Glomerular visceral epithelial cell (primary cell): Measurements from ENCODE around the gene PACC1.

ENCODE experiments used
- DNase-seq: peaks from one replicate; pipeline ENCODE4 v3.0.0-alpha.2; 2016; ENCODE audit errors: extremely low spot score

PACC1 gene

DNA sequence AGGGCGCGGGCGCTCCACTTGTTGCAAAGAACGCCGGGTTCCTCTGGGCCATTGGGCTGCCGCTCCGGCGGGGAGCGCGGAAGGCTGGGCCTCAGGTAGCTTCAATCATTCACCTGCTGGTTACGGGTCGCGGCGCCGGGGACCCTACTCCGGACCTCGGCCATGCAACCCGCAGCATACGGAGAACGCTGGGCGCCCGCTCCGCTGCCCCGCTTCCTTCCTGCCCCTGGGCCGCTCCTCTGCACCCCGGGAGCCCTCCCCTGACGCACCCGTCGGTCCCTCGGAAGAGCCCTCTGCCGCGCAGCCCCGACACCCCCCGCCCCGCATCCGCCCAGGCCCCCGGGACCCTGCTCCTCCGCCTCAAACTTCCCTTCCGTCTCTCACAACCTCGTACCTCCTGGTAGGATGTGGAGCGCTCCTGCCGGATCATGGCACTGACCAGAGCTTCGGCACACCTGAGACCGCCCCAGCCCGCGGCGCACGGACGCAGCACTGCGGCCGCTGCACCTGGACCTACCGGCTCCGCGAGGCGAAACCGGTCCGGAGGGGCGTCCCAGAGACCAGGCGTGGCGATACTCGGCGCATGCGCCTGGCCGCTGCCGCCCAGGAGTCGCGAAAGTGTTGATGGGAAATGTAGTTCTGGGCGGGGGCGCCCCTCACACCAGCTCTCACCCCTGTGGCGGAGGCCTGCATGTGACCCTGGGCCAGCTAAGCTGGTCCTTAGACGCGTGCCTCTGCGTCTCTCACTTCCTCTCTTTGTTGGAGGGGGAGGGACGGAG, at the start of gene PACC1:
Gene PACC1 (minus strand): TSS at position 559 of the 779 bp plus-strand sequence. CDS start 129 bp downstream, at position 430.
- DNase-seq, result peak; percentile 90

DNA sequence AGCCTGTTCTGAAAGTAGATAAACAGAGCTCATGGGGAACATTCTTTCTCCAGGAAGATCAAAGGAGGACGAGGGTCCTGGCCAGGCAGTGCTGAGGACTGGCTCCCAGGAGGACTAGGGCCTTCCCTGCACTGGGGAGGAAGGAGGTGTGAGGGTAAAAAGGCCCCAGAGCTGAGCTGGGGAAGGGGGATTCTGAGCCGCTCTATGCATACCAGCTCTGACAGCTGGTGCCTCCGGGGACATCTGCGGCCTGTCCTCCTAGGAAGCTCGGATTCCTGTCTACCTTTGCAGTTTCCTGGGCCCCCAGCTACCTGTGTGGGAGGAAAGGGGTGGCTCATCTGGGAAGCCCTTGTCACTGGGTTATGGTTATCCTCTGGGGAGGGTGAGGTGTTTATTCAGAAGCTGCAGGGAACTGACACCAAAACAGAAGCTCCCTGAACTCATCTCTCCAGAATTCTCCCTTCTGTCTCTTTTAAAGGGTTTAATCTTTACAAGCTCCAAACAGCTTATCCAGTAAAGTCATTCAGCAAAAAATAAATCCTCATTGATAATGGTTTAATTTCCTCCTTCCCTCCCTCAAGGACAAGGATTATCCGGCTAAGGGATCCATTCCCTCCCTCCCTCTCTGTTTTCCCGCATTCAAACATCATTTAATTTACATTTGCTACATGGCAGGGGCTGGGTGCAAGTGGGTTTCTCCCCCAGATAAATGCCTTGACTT, 49.0 kb upstream of the PACC1 start:
- DNase-seq, result no peak

DNA sequence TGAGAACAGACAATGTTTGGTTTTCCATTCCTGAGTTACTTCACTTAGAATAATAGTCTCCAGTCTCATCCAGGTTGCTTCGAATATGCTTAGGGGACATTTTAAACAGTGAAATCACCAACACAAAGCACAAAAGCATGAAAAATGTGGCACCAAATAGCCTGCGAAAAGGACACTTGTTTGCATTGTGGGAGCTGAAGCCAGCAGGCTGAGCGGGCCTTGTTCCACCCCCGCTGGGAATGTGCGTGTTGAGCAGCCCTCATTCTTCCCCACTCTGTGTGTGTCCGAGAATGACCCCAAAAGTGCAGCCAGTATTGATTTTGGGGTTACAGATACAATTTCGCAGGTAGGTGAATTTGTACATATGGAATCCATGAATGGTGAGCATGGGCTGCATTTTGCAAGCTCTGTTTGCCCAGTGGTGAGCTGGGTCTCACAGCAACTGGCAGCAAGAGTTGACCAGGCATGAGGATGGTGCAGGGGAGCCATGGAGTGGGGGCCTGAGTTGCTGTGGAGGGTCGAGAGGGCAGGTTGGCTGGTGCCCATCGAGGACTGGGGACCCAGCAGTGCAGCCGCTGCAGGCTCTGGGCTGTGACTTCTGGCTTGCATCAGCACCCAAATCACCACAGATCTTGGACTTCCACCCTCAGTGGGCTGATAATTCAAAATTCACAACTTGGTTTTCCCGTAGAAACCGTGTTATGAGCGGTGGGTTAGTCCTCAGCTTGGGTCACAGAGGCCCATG, 47.4 kb upstream of the PACC1 start:
- no peak for DNase-seq

DNA sequence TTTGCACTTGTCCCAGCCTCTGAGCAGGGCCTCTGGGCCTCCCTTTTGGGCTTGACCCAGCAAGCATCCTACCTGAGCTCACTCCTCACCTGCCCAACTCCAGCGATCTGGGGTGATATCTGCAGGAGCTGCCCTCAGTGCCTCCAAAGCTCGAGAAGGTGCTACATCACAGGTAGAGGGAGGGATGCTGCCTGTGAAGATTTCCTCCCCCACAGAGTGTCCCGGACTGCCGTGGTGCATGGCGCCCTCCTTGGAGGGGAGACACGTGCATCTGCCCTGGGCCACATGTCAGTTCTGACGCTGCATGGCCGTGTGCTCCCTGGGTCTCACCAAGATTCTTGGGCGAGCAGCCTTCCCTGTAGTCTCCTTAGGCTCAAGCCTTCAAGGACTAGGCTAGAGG, 45.7 kb upstream of the PACC1 start:
- DNase-seq, result no peak

DNA sequence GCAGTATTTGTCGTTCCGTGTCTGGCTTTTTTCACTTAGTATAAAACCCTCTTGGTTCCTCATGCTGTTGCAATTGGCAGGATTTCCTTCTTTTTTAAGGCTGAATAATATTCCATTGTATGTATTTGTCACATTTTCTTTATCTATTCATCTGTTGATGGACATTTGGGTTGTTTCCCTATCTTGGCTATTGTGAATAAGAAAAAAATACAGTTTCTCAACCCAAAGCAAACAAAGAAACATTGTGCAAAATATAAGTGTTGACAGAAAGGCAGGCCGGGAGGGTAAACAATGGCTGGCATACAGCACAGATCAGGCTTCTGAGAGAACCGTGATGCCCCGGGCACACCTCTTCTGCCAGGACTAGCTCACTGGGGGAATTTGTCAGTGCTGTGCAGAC, 45.0 kb upstream of the PACC1 start:
- no peak for DNase-seq

DNA sequence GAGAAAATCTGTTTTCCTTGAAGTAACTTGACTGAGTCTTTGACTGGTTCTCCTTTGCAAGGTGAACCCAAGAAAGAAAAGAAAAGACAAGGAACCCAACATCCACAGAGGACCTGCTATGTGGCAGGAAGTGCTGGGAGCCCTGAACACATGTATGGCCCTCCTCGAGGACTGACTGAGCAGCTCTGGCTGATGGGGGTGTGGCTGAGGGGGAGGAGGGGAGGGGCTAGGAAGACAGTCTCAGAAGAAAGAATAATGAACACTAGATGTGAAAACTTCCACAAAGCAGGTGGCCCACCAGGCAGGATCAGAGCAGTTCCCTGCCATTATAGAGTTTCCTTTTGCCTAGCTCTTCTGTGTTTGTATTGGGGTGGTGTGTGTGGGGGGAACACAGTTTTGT, 44.1 kb upstream of the PACC1 start:
- no peak for DNase-seq

DNA sequence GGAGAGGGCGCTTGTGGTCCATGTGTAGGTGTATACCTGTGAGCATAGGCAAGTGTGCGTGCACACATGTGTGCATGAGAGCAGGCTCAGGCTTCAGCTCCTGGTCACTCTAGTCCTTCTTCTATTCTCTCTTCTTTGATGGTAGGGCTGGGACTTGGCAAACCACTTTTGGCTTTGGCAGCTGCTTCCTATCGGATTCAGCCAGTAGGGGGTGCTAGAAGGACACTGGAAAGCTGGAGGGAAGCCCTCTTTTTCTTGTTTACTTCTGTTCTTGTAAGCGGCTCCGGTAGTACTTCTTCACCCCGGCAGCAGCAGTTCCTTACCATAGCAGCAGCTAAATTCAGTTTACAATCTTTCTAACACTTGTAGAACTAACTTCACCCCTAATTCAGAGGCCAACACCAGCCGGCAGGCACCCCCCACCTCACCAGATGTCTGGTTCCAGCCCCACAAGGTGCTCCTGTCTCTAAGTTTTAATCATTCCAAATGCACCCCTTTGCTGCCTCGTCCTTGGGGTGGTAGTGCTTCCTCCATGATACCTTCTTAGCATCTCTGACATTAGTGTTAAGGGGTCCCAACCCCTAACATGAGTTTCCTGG, 43.2 kb upstream of the PACC1 start:
- peak; percentile 43 for DNase-seq

DNA sequence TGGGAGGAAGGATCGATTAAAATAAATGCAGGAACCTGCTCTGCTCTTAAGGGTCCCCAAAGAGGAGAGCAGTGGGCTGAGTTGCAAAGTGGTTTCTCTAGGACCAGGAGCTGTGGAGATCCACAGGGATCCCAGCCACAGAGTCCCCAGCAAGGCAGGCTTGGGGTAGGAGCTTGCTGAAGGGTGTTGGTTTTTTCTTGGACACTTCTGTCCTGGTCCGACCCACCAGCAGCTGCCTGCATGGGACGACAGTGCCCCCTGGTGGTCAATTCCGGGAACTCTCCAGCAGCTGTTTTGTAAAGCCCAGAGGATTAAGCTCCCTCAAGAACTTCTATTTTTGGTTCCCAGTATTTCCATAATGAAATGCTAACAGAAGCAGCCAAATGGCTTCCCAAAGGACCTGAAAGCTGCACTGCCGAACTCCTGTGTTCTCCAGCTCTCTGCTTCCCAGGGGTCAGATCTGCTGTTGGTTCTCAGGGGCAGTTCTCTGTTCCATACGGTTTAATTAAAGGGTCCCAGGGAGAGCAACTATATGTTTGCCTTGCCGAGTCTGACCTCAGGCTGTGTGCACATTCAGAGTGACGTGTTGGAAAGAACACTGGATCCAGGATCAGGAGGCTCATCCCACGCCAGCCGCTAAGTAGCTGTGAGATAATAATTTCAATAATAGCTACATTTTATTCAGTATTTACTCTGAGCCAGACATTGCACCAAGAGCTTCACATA, 41.3 kb upstream of the PACC1 start:
- DNase-seq, result peak; percentile 84

DNA sequence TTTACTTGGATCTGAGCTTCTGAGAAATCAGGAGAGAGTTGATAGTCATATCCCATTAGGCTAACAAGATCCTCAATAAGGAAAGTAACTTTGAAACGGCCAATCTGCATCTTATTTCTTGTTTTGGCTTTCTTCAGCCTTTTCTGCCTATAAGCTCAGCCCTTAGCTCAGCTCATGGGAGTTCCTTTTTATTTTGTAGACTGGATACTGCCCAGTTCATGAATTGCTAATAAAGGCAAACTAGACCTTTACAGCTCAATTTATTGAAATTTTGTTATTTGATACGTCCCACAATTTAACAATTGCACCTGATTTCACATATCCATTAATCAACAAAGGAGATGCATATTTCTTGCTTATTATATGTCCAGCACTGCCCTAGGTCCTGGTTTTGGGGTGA, 40.7 kb upstream of the PACC1 start:
- DNase-seq, result no peak

DNA sequence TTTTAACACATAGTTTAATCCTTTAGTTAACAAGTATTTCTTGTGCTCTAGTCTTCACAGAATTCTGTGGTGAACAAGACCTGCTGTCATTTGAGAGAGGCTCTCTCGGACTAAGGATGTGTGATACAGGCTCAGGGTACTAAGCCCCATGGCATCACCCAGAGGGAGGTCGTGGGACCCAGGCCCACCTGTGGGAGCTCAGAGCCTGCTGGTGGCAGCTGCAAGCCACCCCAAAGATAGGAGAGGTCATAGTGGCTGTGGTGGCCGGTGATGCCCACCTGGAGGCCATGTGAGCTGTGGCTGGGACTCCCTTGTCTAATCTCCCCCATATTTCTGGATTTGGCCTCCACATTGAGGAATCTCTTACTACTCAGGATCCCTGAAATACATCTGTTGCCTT, 40.1 kb upstream of the PACC1 start:
- no peak for DNase-seq

DNA sequence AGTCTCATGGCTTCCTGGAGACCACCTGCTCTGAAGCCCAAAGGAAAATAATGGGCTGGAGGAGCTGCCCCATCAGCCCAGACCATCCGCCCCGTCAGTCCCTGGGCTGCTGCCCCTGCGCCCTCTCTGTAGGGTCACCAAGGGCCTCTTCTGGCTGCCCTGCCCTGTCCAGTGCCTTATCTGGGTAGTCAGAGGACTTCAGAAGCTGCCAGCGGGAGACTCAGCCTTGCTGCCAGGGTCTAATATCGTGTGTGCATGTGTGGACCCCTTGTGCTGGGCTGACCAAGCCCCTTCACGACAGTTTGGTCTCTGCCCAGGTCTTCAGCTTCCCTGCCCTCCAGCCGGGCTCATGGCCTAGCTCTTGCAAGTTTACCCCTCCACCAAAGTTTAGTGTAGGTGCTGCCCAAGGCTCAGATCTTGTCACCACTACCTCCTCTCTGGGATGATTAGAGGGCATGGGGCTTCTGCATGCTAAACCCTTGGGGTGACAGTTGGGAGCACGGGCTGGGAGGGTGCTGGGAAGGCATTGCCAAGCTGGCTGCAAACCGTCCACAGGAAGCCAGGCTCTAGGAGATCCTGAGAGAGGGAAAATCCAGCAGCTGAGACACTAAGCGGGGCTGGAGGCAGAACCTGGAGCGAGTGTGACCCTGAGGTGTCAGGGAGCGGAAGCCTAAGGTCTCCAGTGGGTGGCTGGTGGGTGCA, 38.6 kb upstream of the PACC1 start:
- DNase-seq, result no peak

DNA sequence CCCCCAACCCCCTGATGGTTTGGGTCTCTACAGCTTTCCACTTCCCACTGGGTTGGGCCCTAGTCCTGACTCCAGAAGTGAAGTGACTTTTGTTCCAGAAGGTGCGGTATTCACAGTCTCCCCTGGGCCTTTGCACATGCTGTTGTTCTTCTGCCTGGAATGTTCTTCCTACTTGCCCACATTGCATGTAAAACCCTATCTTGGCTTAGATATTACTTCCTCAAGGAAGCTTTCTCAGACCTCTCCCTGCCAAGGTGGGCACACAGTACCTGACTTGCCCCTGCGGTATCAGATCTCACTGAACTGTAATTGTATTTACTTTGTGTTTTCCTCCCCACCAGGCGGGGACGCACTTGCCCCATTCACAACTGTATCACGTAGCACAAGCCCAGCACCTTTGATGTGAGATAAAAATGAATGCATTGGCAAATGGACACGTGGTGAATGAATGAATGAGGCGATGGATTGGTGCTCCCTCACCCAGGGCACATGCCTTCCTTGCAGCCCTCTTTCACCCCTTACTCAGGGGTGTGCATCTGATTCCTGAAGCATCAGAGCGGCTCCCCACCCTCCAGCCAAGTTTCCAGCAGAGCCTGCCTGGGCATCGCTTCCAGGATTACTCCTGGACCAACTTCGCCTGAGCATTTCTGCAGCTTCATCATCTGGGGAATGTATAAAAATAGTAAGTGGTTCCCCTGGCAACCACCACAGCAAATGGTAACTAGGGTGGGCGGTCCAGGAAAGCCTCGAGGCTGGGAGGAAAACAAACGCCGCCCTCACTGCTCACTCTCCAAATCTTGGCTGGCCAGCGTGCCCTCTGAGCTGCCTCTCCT, 37.9 kb upstream of the PACC1 start:
- no peak for DNase-seq

DNA sequence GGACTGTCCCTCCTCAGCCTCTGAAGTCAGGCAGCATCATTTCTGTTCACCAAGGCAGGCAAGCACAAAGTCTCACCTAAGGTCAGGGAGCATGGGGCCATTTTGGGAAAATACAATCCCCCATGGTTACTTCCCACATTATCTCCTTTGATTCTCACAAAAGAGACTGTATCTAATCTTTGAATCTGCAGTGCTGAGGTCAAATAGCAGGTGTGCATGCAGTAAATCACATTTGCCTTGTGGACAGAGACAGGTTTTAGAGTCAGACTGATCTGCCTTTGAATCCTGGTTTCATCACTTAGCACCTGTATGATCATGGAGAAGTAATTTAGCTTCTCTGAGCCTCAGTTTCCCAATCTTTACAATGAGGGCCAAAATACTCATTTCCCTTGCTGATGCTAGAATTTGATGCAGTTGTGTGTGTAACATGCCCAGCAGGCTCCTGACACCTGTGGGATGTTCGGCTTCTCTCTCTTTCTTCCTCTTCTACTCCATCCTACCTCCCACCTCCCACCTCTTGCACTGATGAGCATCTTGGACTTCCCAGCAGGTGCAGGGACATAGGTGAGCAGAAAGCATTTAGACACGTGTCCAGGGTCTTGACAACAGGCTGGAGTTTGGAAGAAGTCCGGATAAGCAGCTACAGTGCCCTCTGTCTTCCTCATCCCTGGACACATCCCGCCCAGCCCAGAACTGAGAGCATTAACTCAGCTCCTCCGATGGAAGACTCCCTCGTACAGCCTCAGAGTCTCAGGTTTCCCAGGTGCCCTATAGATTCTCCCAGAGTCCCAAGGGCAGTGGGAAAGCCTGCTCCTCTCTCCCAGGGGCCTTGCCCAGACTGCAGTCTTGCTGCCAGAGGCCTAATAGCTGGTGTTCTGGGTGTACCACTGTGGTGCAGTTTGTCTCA, 37.0 kb upstream of the PACC1 start:
- no peak for DNase-seq

DNA sequence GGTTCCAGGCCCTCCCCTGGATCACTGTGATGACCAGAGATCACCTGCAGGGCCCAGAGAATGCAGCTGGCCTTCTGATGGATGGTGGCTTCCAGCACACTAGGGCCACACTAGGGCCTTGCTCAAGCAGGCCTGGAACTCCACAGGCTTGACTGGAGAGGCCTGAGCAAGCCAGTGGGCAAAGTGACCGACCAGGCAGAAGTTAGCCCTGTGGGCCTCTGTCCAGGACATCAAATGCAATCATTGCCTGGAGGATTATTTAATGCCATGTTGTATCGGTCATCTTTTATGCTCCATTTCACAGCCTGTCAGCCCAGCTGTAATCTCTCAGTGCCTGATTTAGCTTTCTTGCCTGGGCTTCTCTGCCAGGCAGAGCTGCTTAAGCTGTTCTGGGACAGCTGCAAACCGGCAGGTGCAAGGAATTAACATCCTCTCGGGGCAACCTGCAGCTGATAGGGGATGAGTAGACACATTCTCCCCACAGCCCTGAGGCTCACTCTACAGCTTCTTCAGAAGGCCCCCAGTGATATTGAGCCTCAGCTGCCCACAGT, 35.7 kb upstream of the PACC1 start:
- DNase-seq, result peak; percentile 27

DNA sequence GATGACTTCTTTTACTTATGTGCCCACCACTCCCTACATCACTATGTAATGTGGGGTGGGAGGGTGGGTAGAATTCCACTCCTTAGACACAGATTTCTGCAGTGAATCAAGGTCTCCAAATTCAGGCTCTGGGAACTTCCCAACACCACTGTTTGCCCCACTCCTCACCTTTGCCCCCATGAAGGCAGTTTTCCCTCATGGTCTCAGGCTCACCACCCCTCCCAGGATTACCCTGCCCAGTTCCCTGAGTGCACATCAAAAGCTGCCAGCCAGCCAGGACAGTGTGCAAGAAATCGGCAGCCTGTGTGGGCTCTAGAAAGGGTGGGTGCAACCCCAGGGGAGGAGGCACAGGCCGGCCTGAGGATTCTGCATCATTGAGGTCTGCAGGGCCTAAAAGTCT, 32.8 kb upstream of the PACC1 start:
- no peak for DNase-seq

DNA sequence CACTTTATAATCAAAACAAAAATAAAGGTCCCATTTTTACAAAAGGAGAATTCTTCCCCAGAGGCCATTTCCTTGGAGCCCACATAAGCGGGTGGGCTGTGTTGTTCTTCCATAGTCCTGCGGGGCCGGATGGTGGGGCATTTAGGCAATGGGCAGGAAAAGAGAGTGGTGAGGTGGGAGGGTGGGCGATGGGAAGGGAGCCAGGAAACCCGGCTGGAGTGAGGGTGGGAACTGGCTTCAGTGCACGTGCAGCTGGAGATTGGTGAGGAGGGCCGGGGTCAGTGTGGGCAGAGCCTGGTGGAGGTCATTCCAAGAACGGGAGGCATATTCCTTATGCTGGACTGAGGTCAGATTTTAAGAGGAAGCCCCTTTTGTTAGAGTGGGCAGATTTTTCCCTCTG, 31.6 kb upstream of the PACC1 start:
- DNase-seq, result no peak

DNA sequence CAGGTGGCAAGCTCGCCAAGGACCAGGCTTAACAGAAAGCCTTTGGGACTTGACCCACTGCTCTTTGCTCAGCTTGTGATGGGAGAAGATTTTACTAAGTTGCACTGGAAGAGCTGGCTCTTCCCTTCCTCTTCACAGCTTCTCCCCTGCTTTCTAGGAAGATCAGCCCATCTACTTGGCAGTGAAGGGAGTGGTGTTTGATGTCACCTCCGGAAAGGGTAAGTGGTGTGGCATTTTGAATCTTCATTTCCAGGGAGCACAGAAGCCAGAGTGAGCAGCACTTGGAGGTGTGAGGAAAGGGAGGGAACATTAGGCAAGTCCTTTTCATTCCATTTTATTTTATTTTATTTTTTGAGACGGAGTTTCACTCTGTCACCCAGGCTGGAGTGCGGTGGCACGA, 27.7 kb upstream of the PACC1 start:
- no peak for DNase-seq

DNA sequence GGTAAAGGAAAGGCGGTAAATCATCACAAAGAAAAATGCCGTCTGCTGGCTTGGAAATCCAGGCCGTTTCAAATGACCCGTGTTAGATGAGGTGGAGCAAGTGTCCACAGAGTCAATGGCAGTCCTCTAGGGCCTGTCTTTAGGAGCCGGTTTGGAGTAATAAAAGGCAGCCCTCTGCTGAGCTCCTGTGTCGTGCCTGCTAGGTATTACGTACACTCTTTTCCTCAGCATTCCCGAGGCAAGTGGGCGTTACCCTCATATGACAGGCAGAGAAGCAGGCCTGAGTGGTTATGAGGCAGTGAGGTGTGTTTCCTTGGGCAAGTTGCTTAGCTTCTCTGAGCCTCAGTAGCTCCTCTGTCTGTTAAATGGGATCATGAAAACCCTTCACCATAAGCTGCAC, 25.7 kb upstream of the PACC1 start:
- no peak for DNase-seq

DNA sequence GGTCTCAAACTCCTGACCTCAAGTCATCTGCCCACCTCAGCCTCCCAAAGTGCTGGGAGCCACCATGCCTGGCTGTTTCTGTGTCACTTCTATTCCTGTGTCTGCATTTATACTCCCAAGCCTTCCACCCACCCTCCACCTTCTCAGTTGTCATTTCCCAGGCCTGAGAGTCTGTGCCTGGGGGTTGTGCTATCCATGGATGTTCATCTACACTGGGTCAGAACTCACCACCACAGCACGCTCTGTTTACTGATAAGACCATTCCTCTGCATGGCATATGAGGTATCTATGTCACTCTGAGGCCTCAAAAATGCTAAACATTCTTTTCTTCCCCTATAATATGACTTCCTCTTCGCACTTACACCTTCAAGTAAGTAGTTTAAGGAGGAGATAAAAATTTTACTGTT, 24.1 kb upstream of the PACC1 start:
- no peak for DNase-seq
